GM12864 (cell line): ENCODE results near the gene GC.

ENCODE experiments used
- DNase-seq: peaks from one replicate; pipeline ENCODE4 v3.0.0-alpha.2; 2011; ENCODE audit warnings: low read depth
- H3K4me3 ChIP-seq: 2 replicates; pipeline ENCODE4 v1.5.1; 2011; ENCODE audit warnings: mild to moderate bottlenecking, low read depth, low read length, control low read depth
- TF ChIP-seq, protein P1 (sequence below): IDR thresholded peaks from 2 replicates; pipeline ENCODE4 v1.5.1; 2011; ENCODE audit warnings: low read depth, mild to moderate bottlenecking, moderate library complexity, low read length, control low read depth, inconsistent platforms; ENCODE audit errors: missing control alignments

The GC gene, protein sequence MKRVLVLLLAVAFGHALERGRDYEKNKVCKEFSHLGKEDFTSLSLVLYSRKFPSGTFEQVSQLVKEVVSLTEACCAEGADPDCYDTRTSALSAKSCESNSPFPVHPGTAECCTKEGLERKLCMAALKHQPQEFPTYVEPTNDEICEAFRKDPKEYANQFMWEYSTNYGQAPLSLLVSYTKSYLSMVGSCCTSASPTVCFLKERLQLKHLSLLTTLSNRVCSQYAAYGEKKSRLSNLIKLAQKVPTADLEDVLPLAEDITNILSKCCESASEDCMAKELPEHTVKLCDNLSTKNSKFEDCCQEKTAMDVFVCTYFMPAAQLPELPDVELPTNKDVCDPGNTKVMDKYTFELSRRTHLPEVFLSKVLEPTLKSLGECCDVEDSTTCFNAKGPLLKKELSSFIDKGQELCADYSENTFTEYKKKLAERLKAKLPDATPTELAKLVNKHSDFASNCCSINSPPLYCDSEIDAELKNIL

DNA sequence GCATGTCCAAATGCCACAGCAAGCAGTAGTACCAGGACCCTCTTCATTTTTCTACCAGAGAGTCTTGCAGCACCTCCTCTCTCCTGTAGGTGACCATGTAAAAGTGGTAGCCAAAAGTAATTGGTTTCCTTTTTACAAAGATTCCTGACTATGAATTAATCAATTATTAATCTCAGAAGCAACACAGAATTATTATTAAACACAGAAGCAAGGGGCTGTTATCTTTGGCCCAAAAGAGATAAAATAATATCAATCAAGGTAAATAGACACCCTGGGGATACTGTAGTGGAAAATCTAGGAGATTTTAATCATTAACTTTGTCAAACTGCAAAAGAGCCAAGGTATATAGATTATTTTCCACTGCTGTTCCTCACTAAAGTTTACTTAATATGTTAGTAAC, at the start of gene GC:
TSS of gene GC (minus strand) at position 108 of the 400 bp plus-strand sequence. CDS start at position 47, 61 bp downstream.
- TF ChIP-seq, protein P1, sequence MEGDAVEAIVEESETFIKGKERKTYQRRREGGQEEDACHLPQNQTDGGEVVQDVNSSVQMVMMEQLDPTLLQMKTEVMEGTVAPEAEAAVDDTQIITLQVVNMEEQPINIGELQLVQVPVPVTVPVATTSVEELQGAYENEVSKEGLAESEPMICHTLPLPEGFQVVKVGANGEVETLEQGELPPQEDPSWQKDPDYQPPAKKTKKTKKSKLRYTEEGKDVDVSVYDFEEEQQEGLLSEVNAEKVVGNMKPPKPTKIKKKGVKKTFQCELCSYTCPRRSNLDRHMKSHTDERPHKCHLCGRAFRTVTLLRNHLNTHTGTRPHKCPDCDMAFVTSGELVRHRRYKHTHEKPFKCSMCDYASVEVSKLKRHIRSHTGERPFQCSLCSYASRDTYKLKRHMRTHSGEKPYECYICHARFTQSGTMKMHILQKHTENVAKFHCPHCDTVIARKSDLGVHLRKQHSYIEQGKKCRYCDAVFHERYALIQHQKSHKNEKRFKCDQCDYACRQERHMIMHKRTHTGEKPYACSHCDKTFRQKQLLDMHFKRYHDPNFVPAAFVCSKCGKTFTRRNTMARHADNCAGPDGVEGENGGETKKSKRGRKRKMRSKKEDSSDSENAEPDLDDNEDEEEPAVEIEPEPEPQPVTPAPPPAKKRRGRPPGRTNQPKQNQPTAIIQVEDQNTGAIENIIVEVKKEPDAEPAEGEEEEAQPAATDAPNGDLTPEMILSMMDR = no peak
- DNase-seq = no peak
- no peak within 1 kb of the TSS for H3K4me3 ChIP-seq

DNA sequence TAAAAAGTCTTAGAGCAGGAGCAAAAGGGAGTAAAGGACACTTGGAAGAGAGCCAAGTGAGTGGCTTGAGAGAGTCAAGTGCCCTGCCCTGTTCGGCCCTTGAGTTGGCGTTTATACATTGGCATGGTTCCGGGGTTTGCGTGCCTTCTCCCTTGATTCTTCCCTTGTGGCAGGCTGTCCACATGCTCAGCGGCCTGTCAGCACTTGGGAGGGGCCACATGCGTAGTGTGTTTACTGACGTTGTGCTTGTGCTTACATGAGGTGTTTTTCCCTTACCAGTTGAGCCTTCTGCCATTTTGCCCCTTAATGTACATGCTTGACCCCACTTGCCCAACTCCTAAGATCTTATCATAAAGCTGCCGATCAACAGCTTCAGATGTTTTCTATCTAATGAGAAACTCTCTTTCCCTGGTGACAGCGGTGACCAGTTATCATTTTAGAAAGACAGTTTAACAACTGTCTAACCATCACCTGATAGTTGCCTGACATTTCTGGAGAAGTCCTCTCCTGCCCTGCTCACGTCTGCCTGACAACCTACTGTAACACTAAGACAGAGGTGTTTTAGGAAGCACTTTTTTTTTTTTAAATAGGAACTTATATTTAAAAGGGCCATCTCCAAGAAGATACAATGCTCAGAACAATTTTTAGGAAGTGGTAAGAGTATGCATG, 49.5 kb upstream of the GC start:
- TF ChIP-seq, protein P1 = no peak
- DNase-seq = no peak
- H3K4me3 ChIP-seq = no peak overlapping the region

DNA sequence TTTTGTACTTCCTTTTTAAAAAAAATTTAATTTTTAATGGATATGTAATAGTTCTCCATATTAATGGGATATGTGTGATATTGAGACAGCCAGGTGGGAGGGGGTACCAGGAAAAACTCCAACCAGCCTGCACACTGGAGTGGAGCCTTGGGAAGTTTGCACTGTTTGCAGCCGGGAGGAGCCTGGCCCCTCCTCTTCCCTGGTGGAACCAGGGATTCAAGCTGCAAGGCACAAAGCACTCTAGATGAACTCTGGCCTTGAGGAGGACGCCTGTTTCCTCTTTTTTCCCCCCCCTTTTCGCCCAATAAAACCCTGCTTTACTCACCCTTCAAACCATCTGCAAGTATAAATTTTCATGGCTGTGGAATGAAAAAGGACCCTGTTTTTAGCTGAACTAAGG, 48.2 kb upstream of the GC start:
- no peak for DNase-seq
- H3K4me3 ChIP-seq = no peak overlapping the region
- TF ChIP-seq, protein P1 = no peak

DNA sequence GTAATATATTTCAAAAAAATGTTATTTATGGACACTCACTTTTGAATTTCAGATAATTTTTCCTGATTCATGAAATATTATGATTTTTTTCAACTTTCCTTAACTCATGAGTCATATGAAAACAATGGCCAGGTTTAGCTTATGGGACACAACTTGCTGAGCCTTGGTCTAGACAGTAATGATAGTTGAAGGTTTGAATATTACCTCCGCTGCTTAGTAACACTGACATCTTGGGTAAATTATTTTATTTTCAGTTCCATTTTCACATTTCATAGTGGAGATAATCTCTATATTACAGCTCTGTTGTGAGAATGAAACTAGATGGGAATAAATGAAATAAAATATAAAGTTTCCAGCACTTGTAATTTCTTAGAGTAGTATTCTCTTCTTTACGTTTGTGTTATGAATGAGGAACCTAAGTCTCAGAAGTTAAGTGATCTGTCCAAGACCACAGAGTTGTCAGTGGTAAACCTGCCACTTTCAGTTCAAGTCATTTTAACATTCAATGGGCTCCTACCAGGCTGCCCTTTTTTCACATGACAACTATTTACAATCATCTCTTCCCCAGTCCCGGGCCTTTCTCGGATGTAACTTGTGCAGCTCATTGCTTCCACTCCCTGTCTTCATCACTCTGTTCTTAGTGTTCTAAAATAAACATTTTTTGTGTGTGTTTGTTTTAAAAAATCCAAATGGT, 46.8 kb upstream of the GC start:
- no peak for DNase-seq
- TF ChIP-seq, protein P1 = no peak
- no peak overlapping the region for H3K4me3 ChIP-seq

DNA sequence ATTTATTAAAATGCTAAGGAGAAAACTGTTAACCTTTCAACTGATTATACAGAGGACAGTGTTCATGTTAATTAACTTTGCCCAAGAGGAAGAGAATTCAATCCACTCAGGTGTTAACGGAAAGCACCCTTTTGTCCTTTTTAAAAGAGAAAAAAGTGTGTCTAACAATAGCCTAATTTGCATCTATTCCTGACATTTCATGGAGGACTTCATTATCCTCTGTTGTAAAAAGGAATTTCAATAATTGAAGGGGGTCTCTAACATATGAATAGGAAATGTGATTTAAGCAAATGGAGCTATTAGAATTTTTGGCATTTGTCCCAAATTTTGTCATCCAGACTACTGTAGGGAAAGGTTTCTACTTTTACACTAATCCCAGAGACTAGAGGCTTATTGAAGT, 44.6 kb upstream of the GC start:
- no peak overlapping the region for H3K4me3 ChIP-seq
- TF ChIP-seq, protein P1 = no peak
- DNase-seq = no peak

DNA sequence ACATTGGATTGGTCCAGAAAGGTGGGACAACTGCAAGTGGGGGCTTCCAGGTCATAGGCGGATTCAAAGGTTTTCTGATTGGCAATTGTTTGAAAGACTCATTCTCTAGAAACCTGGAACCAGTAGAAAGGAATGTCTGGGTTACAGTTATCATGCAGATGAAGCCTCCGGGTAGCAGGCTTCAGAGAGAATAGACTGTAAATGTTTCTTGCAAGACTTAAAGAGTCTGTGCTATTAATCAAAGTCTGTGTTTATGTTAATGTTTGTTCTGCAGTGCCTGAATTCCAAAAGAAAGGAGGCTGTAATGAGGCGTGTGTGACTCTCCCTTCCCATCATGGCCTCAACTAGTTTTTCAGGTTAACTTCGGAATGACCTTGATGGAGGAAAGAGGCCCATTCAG, 43.9 kb upstream of the GC start:
- DNase-seq = no peak
- no peak overlapping the region for H3K4me3 ChIP-seq
- TF ChIP-seq, protein P1 = no peak
